Measurements from ENCODE around the gene GPX7. TPM values are rescaled to one million over a fixed set of nuclear protein-coding genes. Genes with fewer than 3 reads are reported as not detected.

Gene GPX7
- polyA plus RNA-seq, 1 donor from 2014 or later: 1.3 TPM

DNA sequence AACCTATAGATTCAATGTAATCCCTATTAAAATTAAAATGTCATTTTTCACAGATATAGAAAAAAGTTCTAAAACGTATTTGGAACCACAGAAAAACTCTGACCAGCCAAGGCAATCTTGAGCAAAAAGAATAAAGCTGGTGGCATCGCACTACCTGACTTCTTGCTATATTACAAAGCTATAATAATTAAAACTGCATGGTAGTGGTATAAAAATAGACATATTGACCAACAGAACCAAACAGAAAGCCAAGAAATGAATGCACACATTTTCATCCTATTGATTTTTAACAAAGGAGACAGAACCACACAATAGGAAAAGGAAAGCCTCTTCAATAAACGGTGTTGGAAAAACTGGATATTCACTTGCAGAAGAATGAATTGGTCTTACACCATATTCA is 21.6 kb downstream of the GPX7 start:
- Histone ChIP-seq H3K27me3 (ENCODE audit: insufficient read depth, low read depth, low read length) (no peaks in the 10 kb centered on the region), H3K79me2 (replicated peaks; ENCODE audit: insufficient read depth, low read length) (no peaks in the 10 kb centered on the region), H3K4me2 (ENCODE audit: low read length) (no peak overlapping the region), H3F3A (ENCODE audit: insufficient read depth, low read length, poor library complexity, severe bottlenecking) (no peaks in the 10 kb centered on the region), H3K9me2 (ENCODE audit: insufficient read depth, low read length) (no peaks in the 10 kb centered on the region), H2AFZ (ENCODE audit: low read depth, low read length) (no peak overlapping the region), H3K27ac (ENCODE audit: low read length) (no peak overlapping the region), H3K4me3 (ENCODE audit: low read length) (no peak overlapping the region), H3K36me3 (ENCODE audit: insufficient read depth, low read length) (no peaks in the 10 kb centered on the region), H4K20me1 (ENCODE audit: insufficient read depth) (no peaks in the 10 kb centered on the region), H3K9me3 (ENCODE audit: low read length) (no peaks in the 10 kb centered on the region), H3K9ac (ENCODE audit: low read length) (no peak overlapping the region)
- TF ChIP-seq MXI1 (conservative IDR thresholded peaks at IDR 0.05; ENCODE audit: poor library complexity, severe bottlenecking) (no peak), RAD21 (conservative IDR thresholded peaks at IDR 0.05) (no peak)

DNA sequence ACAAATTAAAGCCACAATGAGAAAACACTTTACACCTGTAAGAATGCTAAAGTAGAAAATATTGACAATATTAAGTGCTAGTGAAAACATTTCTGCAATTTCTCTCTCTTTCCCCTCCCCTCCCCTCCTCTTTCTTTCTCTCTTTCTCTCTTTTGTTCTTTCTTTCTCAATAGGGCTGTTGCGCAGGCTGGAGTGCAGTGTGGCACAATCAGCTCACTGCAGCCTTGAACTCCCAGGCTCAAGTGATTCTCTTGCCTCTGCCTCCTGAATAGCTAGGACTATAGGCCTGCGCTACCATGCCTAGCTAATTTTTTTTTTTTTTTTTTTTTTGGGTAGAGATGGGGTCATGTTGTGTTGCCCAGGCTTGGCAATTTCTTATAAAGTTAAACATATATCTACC is 24.9 kb downstream of the GPX7 start:
- Histone ChIP-seq H4K20me1 (ENCODE audit: insufficient read depth) (no peaks in the 10 kb centered on the region), H3K9me2 (ENCODE audit: insufficient read depth, low read length) (no peaks in the 10 kb centered on the region), H3K9ac (ENCODE audit: low read length) (no peak overlapping the region), H3F3A (ENCODE audit: insufficient read depth, low read length, poor library complexity, severe bottlenecking) (no peaks in the 10 kb centered on the region), H3K4me2 (ENCODE audit: low read length) (no peak overlapping the region), H2AFZ (ENCODE audit: low read depth, low read length) (no peak overlapping the region), H3K27ac (ENCODE audit: low read length) (no peak overlapping the region), H3K4me3 (ENCODE audit: low read length) (no peak overlapping the region), H3K79me2 (replicated peaks; ENCODE audit: insufficient read depth, low read length) (no peaks in the 10 kb centered on the region), H3K27me3 (ENCODE audit: insufficient read depth, low read depth, low read length) (peaks cover 3% of the 10 kb centered on the region), H3K9me3 (ENCODE audit: low read length) (no peaks in the 10 kb centered on the region), H3K36me3 (ENCODE audit: insufficient read depth, low read length) (no peaks in the 10 kb centered on the region)
- no peak for TF ChIP-seq RAD21 (conservative IDR thresholded peaks at IDR 0.05)
- TF ChIP-seq, protein P1, sequence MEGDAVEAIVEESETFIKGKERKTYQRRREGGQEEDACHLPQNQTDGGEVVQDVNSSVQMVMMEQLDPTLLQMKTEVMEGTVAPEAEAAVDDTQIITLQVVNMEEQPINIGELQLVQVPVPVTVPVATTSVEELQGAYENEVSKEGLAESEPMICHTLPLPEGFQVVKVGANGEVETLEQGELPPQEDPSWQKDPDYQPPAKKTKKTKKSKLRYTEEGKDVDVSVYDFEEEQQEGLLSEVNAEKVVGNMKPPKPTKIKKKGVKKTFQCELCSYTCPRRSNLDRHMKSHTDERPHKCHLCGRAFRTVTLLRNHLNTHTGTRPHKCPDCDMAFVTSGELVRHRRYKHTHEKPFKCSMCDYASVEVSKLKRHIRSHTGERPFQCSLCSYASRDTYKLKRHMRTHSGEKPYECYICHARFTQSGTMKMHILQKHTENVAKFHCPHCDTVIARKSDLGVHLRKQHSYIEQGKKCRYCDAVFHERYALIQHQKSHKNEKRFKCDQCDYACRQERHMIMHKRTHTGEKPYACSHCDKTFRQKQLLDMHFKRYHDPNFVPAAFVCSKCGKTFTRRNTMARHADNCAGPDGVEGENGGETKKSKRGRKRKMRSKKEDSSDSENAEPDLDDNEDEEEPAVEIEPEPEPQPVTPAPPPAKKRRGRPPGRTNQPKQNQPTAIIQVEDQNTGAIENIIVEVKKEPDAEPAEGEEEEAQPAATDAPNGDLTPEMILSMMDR (IDR thresholded peaks at IDR 0.05; ENCODE audit: poor library complexity, severe bottlenecking): no peak
- no peak for TF ChIP-seq EP300 (conservative IDR thresholded peaks at IDR 0.05; ENCODE audit: poor library complexity, severe bottlenecking)
- no peak for TF ChIP-seq SMC3 (conservative IDR thresholded peaks at IDR 0.05; ENCODE audit: poor library complexity)
- no peak for TF ChIP-seq EZH2 (IDR thresholded peaks at IDR 0.05; ENCODE audit: borderline replicate concordance, insufficient read depth, low read length, poor library complexity, severe bottlenecking)
- TF ChIP-seq POLR2AphosphoS5 (IDR thresholded peaks at IDR 0.05): no peak
- no peak for TF ChIP-seq MXI1 (conservative IDR thresholded peaks at IDR 0.05; ENCODE audit: poor library complexity, severe bottlenecking)
- TF ChIP-seq, protein P2, sequence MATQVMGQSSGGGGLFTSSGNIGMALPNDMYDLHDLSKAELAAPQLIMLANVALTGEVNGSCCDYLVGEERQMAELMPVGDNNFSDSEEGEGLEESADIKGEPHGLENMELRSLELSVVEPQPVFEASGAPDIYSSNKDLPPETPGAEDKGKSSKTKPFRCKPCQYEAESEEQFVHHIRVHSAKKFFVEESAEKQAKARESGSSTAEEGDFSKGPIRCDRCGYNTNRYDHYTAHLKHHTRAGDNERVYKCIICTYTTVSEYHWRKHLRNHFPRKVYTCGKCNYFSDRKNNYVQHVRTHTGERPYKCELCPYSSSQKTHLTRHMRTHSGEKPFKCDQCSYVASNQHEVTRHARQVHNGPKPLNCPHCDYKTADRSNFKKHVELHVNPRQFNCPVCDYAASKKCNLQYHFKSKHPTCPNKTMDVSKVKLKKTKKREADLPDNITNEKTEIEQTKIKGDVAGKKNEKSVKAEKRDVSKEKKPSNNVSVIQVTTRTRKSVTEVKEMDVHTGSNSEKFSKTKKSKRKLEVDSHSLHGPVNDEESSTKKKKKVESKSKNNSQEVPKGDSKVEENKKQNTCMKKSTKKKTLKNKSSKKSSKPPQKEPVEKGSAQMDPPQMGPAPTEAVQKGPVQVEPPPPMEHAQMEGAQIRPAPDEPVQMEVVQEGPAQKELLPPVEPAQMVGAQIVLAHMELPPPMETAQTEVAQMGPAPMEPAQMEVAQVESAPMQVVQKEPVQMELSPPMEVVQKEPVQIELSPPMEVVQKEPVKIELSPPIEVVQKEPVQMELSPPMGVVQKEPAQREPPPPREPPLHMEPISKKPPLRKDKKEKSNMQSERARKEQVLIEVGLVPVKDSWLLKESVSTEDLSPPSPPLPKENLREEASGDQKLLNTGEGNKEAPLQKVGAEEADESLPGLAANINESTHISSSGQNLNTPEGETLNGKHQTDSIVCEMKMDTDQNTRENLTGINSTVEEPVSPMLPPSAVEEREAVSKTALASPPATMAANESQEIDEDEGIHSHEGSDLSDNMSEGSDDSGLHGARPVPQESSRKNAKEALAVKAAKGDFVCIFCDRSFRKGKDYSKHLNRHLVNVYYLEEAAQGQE (IDR thresholded peaks at IDR 0.05; ENCODE audit: borderline replicate concordance): no peak
- no peak for TF ChIP-seq TAF1 (IDR thresholded peaks at IDR 0.05; ENCODE audit: low read depth)

Measured in neural cell (in vitro differentiated cells).